ENCODE data around the gene CEP128. TPM values are rescaled to one million over a fixed set of nuclear protein-coding genes. Genes with fewer than 3 reads are reported as not detected.

The CEP128 gene
- total RNA-seq, 1 donor = 5.4 TPM

DNA sequence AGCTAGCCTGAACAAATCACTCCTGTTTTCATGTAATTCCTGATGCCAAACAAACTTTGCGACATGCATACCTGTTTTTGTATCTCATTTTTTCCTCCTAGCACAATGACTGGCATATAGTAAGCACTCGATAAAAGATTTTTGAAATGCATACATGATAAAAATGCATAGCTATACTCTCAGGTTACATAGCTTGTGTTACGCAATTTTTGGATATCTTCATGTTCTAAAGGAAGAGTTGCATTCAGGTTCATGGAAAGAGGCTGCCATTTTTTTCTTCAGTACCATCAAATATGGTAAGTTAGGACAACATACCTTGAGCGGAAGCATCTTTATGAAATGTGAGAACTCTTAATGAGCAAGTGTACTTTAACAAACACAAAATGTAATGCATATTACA lies 445.4 kb downstream of the CEP128 start:
- TF ChIP-seq, protein P1, sequence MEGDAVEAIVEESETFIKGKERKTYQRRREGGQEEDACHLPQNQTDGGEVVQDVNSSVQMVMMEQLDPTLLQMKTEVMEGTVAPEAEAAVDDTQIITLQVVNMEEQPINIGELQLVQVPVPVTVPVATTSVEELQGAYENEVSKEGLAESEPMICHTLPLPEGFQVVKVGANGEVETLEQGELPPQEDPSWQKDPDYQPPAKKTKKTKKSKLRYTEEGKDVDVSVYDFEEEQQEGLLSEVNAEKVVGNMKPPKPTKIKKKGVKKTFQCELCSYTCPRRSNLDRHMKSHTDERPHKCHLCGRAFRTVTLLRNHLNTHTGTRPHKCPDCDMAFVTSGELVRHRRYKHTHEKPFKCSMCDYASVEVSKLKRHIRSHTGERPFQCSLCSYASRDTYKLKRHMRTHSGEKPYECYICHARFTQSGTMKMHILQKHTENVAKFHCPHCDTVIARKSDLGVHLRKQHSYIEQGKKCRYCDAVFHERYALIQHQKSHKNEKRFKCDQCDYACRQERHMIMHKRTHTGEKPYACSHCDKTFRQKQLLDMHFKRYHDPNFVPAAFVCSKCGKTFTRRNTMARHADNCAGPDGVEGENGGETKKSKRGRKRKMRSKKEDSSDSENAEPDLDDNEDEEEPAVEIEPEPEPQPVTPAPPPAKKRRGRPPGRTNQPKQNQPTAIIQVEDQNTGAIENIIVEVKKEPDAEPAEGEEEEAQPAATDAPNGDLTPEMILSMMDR (IDR thresholded peaks at IDR 0.05; ENCODE audit: extremely low read depth, low read depth, low read length) = no peak
- Histone ChIP-seq H3K9me3 (ENCODE audit: low read depth, low read length) (no peaks in the 10 kb centered on the region), H3K27ac (ENCODE audit: low read depth, low read length) (no peak overlapping the region), H3K36me3 (ENCODE audit: insufficient read depth, low read length) (no peaks in the 10 kb centered on the region), H3K27me3 (ENCODE audit: insufficient read depth, low read length) (no peaks in the 10 kb centered on the region), H4K20me1 (ENCODE audit: insufficient read depth, low read length) (no peaks in the 10 kb centered on the region), H3K4me1 (ENCODE audit: insufficient read depth, low read length) (no peaks in the 10 kb centered on the region), H3K79me2 (ENCODE audit: insufficient read depth, low read length) (no peaks in the 10 kb centered on the region), H3K4me3 (ENCODE audit: insufficient read depth, low read length) (no peak overlapping the region), H3K4me2 (ENCODE audit: insufficient read depth, low read length) (no peak overlapping the region), H2AFZ (ENCODE audit: low read length) (no peak overlapping the region)
- no peak for DNase-seq (ENCODE audit: insufficient read length, low spot score, missing footprints)

DNA sequence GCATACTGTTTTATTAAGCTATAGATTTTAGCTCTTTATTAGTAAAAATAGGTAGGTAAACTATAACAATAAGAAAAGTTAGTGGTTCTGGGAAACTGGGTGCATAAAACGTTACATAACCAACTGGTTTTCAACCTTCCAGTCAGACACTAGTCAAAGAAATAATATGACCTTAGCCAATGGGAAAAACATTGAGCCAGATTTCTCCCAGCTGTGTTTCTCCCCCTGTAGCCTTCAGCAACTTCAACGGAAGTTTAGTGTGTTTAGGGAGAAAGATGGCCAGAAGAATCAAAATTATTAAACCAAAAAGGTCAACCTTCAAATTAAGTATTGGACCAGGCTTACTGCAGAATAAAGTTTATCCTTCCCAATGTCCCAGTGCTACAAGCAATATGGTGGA lies 446.8 kb downstream of the CEP128 start:
- no peak overlapping the region for H2AFZ ChIP-seq (ENCODE audit: low read length)
- no peaks in the 10 kb centered on the region for H3K9me3 ChIP-seq (ENCODE audit: low read depth, low read length)
- no peak overlapping the region for H3K4me2 ChIP-seq (ENCODE audit: insufficient read depth, low read length)
- no peaks in the 10 kb centered on the region for H3K4me1 ChIP-seq (ENCODE audit: insufficient read depth, low read length)
- no peaks in the 10 kb centered on the region for H3K79me2 ChIP-seq (ENCODE audit: insufficient read depth, low read length)
- no peak overlapping the region for H3K4me3 ChIP-seq (ENCODE audit: insufficient read depth, low read length)
- no peaks in the 10 kb centered on the region for H4K20me1 ChIP-seq (ENCODE audit: insufficient read depth, low read length)
- H3K27me3 ChIP-seq (ENCODE audit: insufficient read depth, low read length) = no peaks in the 10 kb centered on the region
- no peak for DNase-seq (ENCODE audit: insufficient read length, low spot score, missing footprints)
- TF ChIP-seq, protein P1 (IDR thresholded peaks at IDR 0.05; ENCODE audit: extremely low read depth, low read depth, low read length) = no peak
- no peaks in the 10 kb centered on the region for H3K36me3 ChIP-seq (ENCODE audit: insufficient read depth, low read length)
- no peak overlapping the region for H3K27ac ChIP-seq (ENCODE audit: low read depth, low read length)

DNA sequence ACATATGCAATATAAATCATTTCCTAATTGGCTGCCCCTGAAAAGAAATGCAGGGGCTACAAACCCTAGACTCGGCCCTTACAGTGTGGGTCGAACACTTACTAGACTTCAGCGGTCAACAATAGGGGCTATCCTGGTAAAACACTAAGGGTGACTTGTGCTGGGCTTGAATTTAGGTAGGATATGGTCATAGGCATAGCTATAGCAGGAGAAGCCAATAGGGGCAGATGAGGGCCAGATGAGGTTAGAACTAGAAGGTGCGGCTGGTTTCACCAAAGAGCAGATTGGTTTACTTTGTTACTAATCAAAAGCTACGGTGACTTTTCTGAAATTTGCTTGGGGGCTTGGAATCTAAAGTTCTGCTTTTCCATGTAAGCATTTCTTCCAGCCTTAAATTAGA lies 447.9 kb downstream of the CEP128 start:
- TF ChIP-seq, protein P1 (IDR thresholded peaks at IDR 0.05; ENCODE audit: extremely low read depth, low read depth, low read length) = no peak
- DNase-seq (ENCODE audit: insufficient read length, low spot score, missing footprints) = no peak
- Histone ChIP-seq H3K4me1 (ENCODE audit: insufficient read depth, low read length) (no peaks in the 10 kb centered on the region), H3K9me3 (ENCODE audit: low read depth, low read length) (no peaks in the 10 kb centered on the region), H3K79me2 (ENCODE audit: insufficient read depth, low read length) (no peaks in the 10 kb centered on the region), H3K27ac (ENCODE audit: low read depth, low read length) (no peak overlapping the region), H3K4me3 (ENCODE audit: insufficient read depth, low read length) (no peak overlapping the region), H3K36me3 (ENCODE audit: insufficient read depth, low read length) (no peaks in the 10 kb centered on the region), H3K27me3 (ENCODE audit: insufficient read depth, low read length) (no peaks in the 10 kb centered on the region), H3K4me2 (ENCODE audit: insufficient read depth, low read length) (no peak overlapping the region), H2AFZ (ENCODE audit: low read length) (no peak overlapping the region), H4K20me1 (ENCODE audit: insufficient read depth, low read length) (no peaks in the 10 kb centered on the region)

DNA sequence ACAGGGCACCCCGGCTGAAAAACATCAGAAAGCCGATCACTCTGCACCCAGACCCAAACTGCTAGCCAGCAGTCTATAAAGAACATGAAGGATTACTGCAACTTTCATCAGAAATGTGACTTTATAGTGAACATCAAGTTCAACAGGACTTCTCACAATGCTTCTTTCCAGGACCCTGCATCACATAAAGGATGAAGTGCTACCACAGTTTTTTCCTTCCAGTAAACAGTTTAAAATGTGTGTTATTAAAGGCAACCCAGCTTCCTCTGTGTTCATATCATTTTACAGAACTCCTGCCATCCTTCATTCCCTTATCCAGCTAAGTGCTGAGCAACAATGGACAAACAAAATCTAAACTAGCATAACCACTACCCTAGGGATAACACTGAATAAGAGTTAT lies 449.9 kb downstream of the CEP128 start:
- H3K4me2 ChIP-seq (ENCODE audit: insufficient read depth, low read length) = peak overlapping the region; percentile 26

More for the DNA sequence above, 449.9 kb downstream of the CEP128 start:
- no peaks in the 10 kb centered on the region for H4K20me1 ChIP-seq (ENCODE audit: insufficient read depth, low read length)
- no peaks in the 10 kb centered on the region for H3K27me3 ChIP-seq (ENCODE audit: insufficient read depth, low read length)
- no peaks in the 10 kb centered on the region for H3K36me3 ChIP-seq (ENCODE audit: insufficient read depth, low read length)
- H3K9me3 ChIP-seq (ENCODE audit: low read depth, low read length) = no peaks in the 10 kb centered on the region
- TF ChIP-seq, protein P1 (IDR thresholded peaks at IDR 0.05; ENCODE audit: extremely low read depth, low read depth, low read length) = no peak
- no peak overlapping the region for H3K4me3 ChIP-seq (ENCODE audit: insufficient read depth, low read length)
- peak overlapping the region; percentile 64 for H2AFZ ChIP-seq (ENCODE audit: low read length)
- H3K79me2 ChIP-seq (ENCODE audit: insufficient read depth, low read length) = no peaks in the 10 kb centered on the region
- no peak overlapping the region for H3K27ac ChIP-seq (ENCODE audit: low read depth, low read length)
- H3K4me1 ChIP-seq (ENCODE audit: insufficient read depth, low read length) = no peaks in the 10 kb centered on the region
- DNase-seq (ENCODE audit: insufficient read length, low spot score, missing footprints) = no peak
